Mesodermal cell (in vitro differentiated cells): ENCODE results near the gene TBCD.

Experiments used
- H3K27ac ChIP-seq: 2 replicates; pipeline ENCODE4 v1.7.0; 2013; ENCODE audit warnings: mild to moderate bottlenecking, low read depth, low read length, moderate library complexity; ENCODE audit not compliant: severe bottlenecking
- H3K36me3 ChIP-seq: 2 replicates; pipeline ENCODE4 v1.7.1; 2013; ENCODE audit warnings: mild to moderate bottlenecking, low read length, moderate library complexity; ENCODE audit not compliant: control insufficient read depth, insufficient read depth
- H3K4me1 ChIP-seq: one replicate; pipeline ENCODE4 v1.7.1; 2013; ENCODE audit warnings: mild to moderate bottlenecking, low read length; ENCODE audit not compliant: insufficient read depth, control insufficient read depth, poor library complexity, severe bottlenecking
- H3K4me3 ChIP-seq: 2 replicates; pipeline ENCODE4 v1.7.0; 2013; ENCODE audit warnings: low read length, control low read depth, mild to moderate bottlenecking; ENCODE audit not compliant: insufficient read depth, poor library complexity, severe bottlenecking; ENCODE audit errors: extremely low read depth
- H3K9me3 ChIP-seq: 2 replicates; pipeline ENCODE4 v1.7.1; 2013; ENCODE audit warnings: mild to moderate bottlenecking, low read length, moderate library complexity; ENCODE audit not compliant: control insufficient read depth
- WGBS, 2 experiments: methylation state at CpG; one replicate each; pipeline ENCODE4 v1.1.5; 2013; ENCODE audit warnings: missing lambda C conversion rate in 2 of 2; ENCODE audit not compliant: insufficient coverage in 2 of 2; 5-methylcytosine and 5-hydroxymethylcytosine counted together

Gene TBCD

GRCh38 chr17:82786427-82786826 lies 34.6 kb downstream of the TBCD start:
- WGBS, 2 experiments: 96 to 100% methylated on average over 3 to 9 of the region's 10 CpGs
- H3K36me3 ChIP-seq: peaks cover 46% of the 10 kb centered on the region

GRCh38 chr17:82787081-82787848 lies 35.4 kb downstream of the TBCD start:
- Histone ChIP-seq H3K27ac (no peak overlapping the region), H3K4me3 (no peak overlapping the region), H3K4me1 (peaks cover 10% of the 10 kb centered on the region), H3K36me3 (peaks cover 47% of the 10 kb centered on the region), H3K9me3 (no peaks in the 10 kb centered on the region)
- WGBS, 2 experiments: 94 to 97% methylated on average over 18 to 23 of the region's 27 CpGs

More at GRCh38 chr17:82786427-82786826, 34.6 kb downstream of the TBCD start:
- H3K9me3 ChIP-seq: no peaks in the 10 kb centered on the region
- H3K27ac ChIP-seq: no peak overlapping the region
- H3K4me1 ChIP-seq: peaks cover 7% of the 10 kb centered on the region
- H3K4me3 ChIP-seq: no peak overlapping the region

GRCh38 chr17:82788206-82789001 lies 36.5 kb downstream of the TBCD start:
- peaks cover 36% of the 10 kb centered on the region for H3K36me3 ChIP-seq

GRCh38 chr17:82789051-82789592 lies 37.3 kb downstream of the TBCD start:
- peaks cover 29% of the 10 kb centered on the region for H3K36me3 ChIP-seq
- WGBS, 2 experiments: 96% methylated on average over 15 to 19 of the region's 19 CpGs
- H3K27ac ChIP-seq: no peak overlapping the region
- peaks cover 10% of the 10 kb centered on the region for H3K4me1 ChIP-seq
- H3K4me3 ChIP-seq: no peak overlapping the region
- no peaks in the 10 kb centered on the region for H3K9me3 ChIP-seq

More at GRCh38 chr17:82788206-82789001, 36.5 kb downstream of the TBCD start:
- 89 to 98% methylated on average over 7 of the region's 18 CpGs for WGBS, 2 experiments
- Histone ChIP-seq H3K27ac (no peak overlapping the region), H3K4me3 (no peak overlapping the region), H3K9me3 (no peaks in the 10 kb centered on the region), H3K4me1 (peaks cover 10% of the 10 kb centered on the region)

GRCh38 chr17:82789806-82790205 lies 37.9 kb downstream of the TBCD start:
- 92 to 93% methylated on average over 13 to 18 of the region's 18 CpGs for WGBS, 2 experiments
- Histone ChIP-seq H3K9me3 (no peaks in the 10 kb centered on the region), H3K27ac (no peak overlapping the region), H3K4me3 (no peak overlapping the region), H3K36me3 (peaks cover 22% of the 10 kb centered on the region), H3K4me1 (peaks cover 10% of the 10 kb centered on the region)

GRCh38 chr17:82790391-82790790 lies 38.5 kb downstream of the TBCD start:
- no peaks in the 10 kb centered on the region for H3K9me3 ChIP-seq
- H3K36me3 ChIP-seq: peaks cover 24% of the 10 kb centered on the region
- H3K4me1 ChIP-seq: peaks cover 10% of the 10 kb centered on the region
- WGBS, 2 experiments: 95 to 97% methylated on average over 13 of the region's 13 CpGs
- H3K27ac ChIP-seq: no peak overlapping the region
- H3K4me3 ChIP-seq: no peak overlapping the region

GRCh38 chr17:82791532-82791931 lies 39.7 kb downstream of the TBCD start:
- WGBS, 2 experiments: 94% methylated on average over 12 of the region's 12 CpGs
- Histone ChIP-seq H3K9me3 (no peaks in the 10 kb centered on the region), H3K4me1 (peaks cover 10% of the 10 kb centered on the region), H3K27ac (peak overlapping the region; percentile 11), H3K36me3 (peaks cover 21% of the 10 kb centered on the region), H3K4me3 (no peak overlapping the region)

GRCh38 chr17:82793974-82794630 lies 42.2 kb downstream of the TBCD start:
- peaks cover 18% of the 10 kb centered on the region for H3K36me3 ChIP-seq
- H3K4me1 ChIP-seq: peaks cover 10% of the 10 kb centered on the region
- no peak overlapping the region for H3K27ac ChIP-seq
- no peak overlapping the region for H3K4me3 ChIP-seq
- no peaks in the 10 kb centered on the region for H3K9me3 ChIP-seq
- 90 to 97% methylated on average over 14 to 15 of the region's 15 CpGs for WGBS, 2 experiments

GRCh38 chr17:82794781-82795482 lies 43.1 kb downstream of the TBCD start:
- Histone ChIP-seq H3K27ac (no peak overlapping the region), H3K36me3 (peaks cover 24% of the 10 kb centered on the region), H3K9me3 (no peaks in the 10 kb centered on the region), H3K4me3 (no peak overlapping the region), H3K4me1 (peaks cover 10% of the 10 kb centered on the region)
- WGBS, 2 experiments: 96 to 98% methylated on average over 16 of the region's 18 CpGs

- H3K27ac ChIP-seq: no peak overlapping the region
- peaks cover 8% of the 10 kb centered on the region for H3K4me1 ChIP-seq
- WGBS, 2 experiments: 94 to 96% methylated on average over 11 to 14 of the region's 14 CpGs
- H3K36me3 ChIP-seq: peaks cover 31% of the 10 kb centered on the region
- H3K4me3 ChIP-seq: no peak overlapping the region
- H3K9me3 ChIP-seq: no peaks in the 10 kb centered on the region
Measured at GRCh38 chr17:82795615-82796014, 43.8 kb downstream of the TBCD start.
